Astrocyte of the cerebellum (primary cell): Measurements from ENCODE around the gene HSP90AA1.

ENCODE experiments used
- DNase-seq: peaks from one replicate; pipeline ENCODE4 v3.0.0-alpha.2; 2011; ENCODE audit warnings: low read depth
- H3K4me3 ChIP-seq: 2 replicates; pipeline ENCODE4 v1.5.1; 2011; ENCODE audit warnings: mild to moderate bottlenecking, low read depth, low read length, moderate library complexity
- in situ Hi-C: cut with HindIII; loops from 2 replicates; pipeline ENCODE4 v1.10.0; 2017; ENCODE audit warnings: low sequenced_read_pairs
- TF ChIP-seq, protein P1 (sequence below): IDR thresholded peaks from 2 replicates; pipeline ENCODE4 v1.5.1; 2012; ENCODE audit warnings: low read length, low read depth, moderate library complexity, mild to moderate bottlenecking; ENCODE audit errors: missing control alignments

Gene HSP90AA1

DNA sequence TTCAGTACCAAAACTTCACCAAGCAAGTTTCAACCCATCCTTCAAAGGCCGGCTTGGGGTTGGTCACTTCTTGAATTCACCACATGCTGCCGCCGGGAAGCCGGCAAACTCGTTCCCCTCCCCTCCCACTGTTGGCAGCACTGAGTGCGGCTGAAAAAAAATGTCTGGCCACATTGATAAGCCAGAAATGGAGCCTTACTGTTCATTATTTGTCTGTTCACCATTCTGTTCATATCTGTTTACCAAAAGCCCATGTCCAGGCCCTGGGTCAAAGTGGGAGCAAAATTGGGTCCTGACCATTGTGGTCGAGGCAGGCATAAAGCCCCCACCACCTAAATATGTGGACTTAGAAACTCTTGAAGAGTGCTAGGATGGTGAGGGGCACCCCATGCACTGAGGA lies 7.3 kb upstream of the HSP90AA1 start:
- no peak for DNase-seq
- TF ChIP-seq, protein P1, sequence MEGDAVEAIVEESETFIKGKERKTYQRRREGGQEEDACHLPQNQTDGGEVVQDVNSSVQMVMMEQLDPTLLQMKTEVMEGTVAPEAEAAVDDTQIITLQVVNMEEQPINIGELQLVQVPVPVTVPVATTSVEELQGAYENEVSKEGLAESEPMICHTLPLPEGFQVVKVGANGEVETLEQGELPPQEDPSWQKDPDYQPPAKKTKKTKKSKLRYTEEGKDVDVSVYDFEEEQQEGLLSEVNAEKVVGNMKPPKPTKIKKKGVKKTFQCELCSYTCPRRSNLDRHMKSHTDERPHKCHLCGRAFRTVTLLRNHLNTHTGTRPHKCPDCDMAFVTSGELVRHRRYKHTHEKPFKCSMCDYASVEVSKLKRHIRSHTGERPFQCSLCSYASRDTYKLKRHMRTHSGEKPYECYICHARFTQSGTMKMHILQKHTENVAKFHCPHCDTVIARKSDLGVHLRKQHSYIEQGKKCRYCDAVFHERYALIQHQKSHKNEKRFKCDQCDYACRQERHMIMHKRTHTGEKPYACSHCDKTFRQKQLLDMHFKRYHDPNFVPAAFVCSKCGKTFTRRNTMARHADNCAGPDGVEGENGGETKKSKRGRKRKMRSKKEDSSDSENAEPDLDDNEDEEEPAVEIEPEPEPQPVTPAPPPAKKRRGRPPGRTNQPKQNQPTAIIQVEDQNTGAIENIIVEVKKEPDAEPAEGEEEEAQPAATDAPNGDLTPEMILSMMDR: no peak
- H3K4me3 ChIP-seq: no peak overlapping the region
- in situ Hi-C loops: loop anchor here (25.0 kb wide), 1 partner anchor 218 kb away; the partner anchor contains the start of genes MOK and ZNF839

DNA sequence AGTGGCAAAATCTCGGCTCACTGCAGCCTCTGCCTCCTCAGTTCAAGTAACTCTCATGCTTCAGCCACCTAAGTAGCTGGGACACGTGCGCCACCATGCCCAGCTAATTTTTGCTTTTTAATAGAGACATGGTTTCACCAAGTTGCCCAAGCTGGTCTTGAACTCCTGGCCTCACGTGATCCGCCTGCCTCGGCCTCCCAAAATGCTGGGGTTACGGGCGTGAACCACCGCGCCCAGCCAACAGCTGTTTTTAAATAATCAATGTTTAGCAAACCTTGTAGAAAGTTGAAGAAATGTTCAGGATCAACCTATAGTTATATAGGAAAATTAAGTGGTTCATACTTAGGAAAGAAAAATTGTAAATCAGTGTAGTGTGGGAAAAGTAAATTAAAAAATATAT lies 6.0 kb upstream of the HSP90AA1 start:
- DNase-seq: no peak
- TF ChIP-seq, protein P1: no peak
- in situ Hi-C loops: loop anchor here (25.0 kb wide), 1 partner anchor 219 kb away; the partner anchor contains the start of genes MOK and ZNF839
- no peak overlapping the region for H3K4me3 ChIP-seq

DNA sequence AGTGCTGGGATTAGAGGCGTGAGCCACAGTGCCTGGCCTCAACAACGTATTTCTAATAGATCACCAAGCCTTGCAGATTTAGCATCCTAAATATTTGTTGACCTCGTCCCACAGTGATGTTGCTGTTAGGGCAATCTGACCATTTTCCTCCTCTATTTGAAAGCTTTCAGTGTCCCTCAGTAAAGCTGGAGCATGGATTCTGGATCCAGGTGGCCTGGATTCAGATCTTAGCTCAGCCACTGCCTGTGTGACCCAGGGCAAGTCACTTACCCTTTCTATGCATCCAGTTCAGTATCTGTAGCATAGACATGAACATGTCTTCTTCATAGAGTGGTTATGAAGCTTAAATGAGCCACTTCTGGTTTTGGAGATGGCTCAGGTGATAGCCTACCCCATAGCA lies 3.9 kb upstream of the HSP90AA1 start:
- no peak for DNase-seq
- in situ Hi-C loops: loop anchor here (25.0 kb wide), 1 partner anchor 222 kb away; the partner anchor contains the start of genes MOK and ZNF839
- TF ChIP-seq, protein P1: no peak
- no peak overlapping the region for H3K4me3 ChIP-seq

DNA sequence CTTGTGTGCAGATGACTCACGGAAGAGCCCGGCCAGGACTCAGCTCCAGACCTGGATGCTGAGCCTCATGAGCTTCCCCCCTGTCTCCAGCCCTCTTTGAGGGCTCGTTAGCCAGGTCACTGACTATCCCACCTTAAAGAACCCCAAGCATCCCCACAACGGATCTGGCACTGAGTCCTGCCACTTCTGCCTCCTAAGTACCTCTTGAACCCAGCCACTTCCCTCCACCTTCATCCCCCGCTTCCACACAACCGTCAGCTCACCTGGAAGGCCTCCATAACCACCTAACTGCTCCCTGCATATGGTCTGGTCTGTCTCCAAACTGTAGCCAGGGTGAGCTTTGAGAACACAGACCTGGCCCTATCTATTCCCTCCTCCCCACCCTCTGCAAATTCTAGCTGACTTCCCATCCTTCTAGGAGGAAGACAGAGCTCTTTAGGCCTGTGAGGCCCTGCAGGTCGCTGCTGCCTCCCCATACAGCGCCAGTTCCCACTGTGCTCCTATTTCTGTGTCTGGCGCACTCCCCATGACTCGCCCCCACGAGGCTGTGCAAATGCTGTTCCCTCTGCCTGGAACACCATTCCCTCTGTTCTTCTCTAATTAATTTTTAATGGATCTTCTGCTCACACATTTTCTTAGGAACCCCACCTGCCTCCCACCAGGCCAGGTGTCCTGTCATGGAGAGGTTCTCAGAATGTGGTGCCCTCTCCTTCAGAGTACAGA lies 2.9 kb upstream of the HSP90AA1 start:
- no peak for DNase-seq
- in situ Hi-C loops: loop anchor here (25.0 kb wide), 1 partner anchor 223 kb away; the partner anchor contains the start of genes MOK and ZNF839
- no peak overlapping the region for H3K4me3 ChIP-seq
- TF ChIP-seq, protein P1: no peak

DNA sequence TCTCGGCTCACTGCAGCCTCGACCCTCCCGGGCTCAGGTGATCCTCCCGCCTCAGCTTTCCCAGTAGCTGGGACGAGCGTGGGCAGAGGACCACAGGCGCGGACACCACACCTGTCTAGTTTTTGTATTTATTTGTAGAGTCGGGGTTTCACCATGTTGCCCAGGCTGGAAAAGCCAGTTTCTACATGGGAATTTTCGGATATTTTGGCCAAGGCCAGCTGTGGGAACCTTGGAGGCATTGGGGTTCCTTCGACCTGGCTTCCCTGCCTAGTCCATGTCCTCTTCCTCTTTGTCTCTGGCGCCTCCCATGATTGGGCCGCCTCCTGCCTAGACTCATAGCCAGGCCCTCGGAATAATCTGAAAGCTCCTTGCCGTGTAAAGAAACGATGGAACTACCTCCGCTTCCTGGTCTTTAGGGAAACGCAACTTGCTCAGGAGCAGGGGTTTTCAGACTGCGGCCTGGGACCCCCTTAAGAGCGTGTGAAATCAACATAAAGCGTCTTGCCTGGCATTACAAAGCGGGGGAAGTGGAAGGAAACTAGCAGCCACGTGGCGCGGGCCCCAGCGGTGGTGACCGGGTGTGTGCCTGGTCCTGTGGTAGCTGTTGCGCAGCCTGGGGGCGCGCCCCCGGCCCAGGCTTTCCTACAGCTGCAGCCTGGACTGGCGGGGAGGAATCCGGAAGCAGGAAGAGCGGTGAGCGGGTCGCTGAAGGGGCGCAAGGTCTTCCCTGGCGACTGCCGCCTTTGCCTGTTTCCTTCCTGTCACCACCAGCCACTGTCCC lies 1.4 kb upstream of the HSP90AA1 start:
- H3K4me3 ChIP-seq: peak overlapping the region; percentile 60
- TF ChIP-seq, protein P1: no peak
- DNase-seq: no peak
- in situ Hi-C loops: loop anchor here (25.0 kb wide), 1 partner anchor 224 kb away; the partner anchor contains the start of genes MOK and ZNF839

DNA sequence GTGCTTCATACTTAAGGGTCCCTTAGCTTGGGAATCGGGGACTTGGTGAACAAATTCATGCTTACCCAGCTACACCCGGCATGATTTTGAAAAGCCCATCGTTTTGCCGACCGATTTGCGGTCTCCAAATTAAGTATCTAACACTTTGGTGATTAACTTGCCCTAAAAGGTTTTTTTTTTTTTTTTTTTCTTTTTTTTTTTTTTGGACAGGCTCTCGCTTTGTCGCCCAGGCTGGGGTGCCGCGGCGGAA lies 843 bp upstream of the HSP90AA1 start:
- in situ Hi-C loops: loop anchor here (25.0 kb wide), 1 partner anchor 225 kb away; the partner anchor contains the start of genes MOK and ZNF839
- TF ChIP-seq, protein P1: no peak
- no peak for DNase-seq
- peak overlapping the region; percentile 60 for H3K4me3 ChIP-seq
